H9 (cell line): ENCODE measurements around the gene PRPF40A. TPM values are rescaled to one million over a fixed set of nuclear protein-coding genes. Genes with fewer than 3 reads are reported as not detected.

Experiments used
- DNase-seq: peaks from one replicate; pipeline ENCODE4 v3.0.0-alpha.2; 2017
- H2AFZ ChIP-seq: one replicate; pipeline ENCODE4 v1.6.1; 2013; ENCODE audit warnings: mild to moderate bottlenecking, low read length, control low read depth, moderate library complexity
- H2AK5ac ChIP-seq: 2 replicates; pipeline ENCODE4 v1.6.1; 2013; ENCODE audit warnings: low read length, control low read depth, mixed read lengths; ENCODE audit not compliant: insufficient read length
- H2BK120ac ChIP-seq: one replicate; pipeline ENCODE4 v1.6.1; 2013; ENCODE audit warnings: low read depth, mild to moderate bottlenecking, low read length, control low read depth, inconsistent platforms; ENCODE audit not compliant: poor library complexity, severe bottlenecking
- H2BK12ac ChIP-seq: 2 replicates; pipeline ENCODE4 v1.6.1; 2013; ENCODE audit warnings: low read length, control low read depth, mixed read lengths, low read depth; ENCODE audit not compliant: insufficient read length
- H2BK15ac ChIP-seq: 2 replicates; pipeline ENCODE4 v1.6.1; 2013; ENCODE audit warnings: low read depth, low read length, control low read depth
- H2BK20ac ChIP-seq: one replicate; pipeline ENCODE4 v1.6.1; 2013; ENCODE audit warnings: low read depth, mild to moderate bottlenecking, low read length, control low read depth, inconsistent platforms; ENCODE audit not compliant: poor library complexity, severe bottlenecking
- H2BK5ac ChIP-seq: 2 replicates; pipeline ENCODE4 v1.6.1; 2013; ENCODE audit warnings: low read length, control low read depth, mixed read lengths; ENCODE audit not compliant: insufficient read length
- H3K14ac ChIP-seq: 2 replicates; pipeline ENCODE4 v1.6.1; 2013; ENCODE audit warnings: low read length, control low read depth; ENCODE audit not compliant: insufficient read depth
- H3K18ac ChIP-seq: 2 replicates; pipeline ENCODE4 v1.6.1; 2013; ENCODE audit warnings: low read depth, mild to moderate bottlenecking, mixed read lengths, low read length, control low read depth; ENCODE audit not compliant: insufficient read length
- H3K23ac ChIP-seq: 2 replicates; pipeline ENCODE4 v1.6.1; 2013; ENCODE audit warnings: low read length, control low read depth, mixed read lengths, low read depth; ENCODE audit not compliant: insufficient read length
- H3K23me2 ChIP-seq: 2 replicates; pipeline ENCODE4 v1.6.1; 2013; ENCODE audit warnings: low read depth, mild to moderate bottlenecking, mixed read lengths, low read length, control low read depth; ENCODE audit not compliant: insufficient read length, poor library complexity, severe bottlenecking
- H3K27ac ChIP-seq: 2 replicates; pipeline ENCODE4 v1.5.1; 2013; ENCODE audit warnings: low read length, control low read depth, mixed read lengths, low read depth; ENCODE audit not compliant: insufficient read length
- H3K27me3 ChIP-seq: 2 replicates; pipeline ENCODE4 v1.6.1; 2013; ENCODE audit warnings: low read length, control low read depth, inconsistent platforms; ENCODE audit not compliant: insufficient read depth
- H3K4ac ChIP-seq: 2 replicates; pipeline ENCODE4 v1.6.1; 2013; ENCODE audit warnings: low read depth, mild to moderate bottlenecking, control low read depth, inconsistent platforms, low read length, moderate library complexity
- H3K4me1 ChIP-seq: 2 replicates; pipeline ENCODE4 v1.6.1; 2013; ENCODE audit warnings: low read length, control low read depth, inconsistent platforms; ENCODE audit not compliant: insufficient read depth
- H3K4me2 ChIP-seq: 2 replicates; pipeline ENCODE4 v1.6.1; 2013; ENCODE audit warnings: low read length, control low read depth, mixed read lengths; ENCODE audit not compliant: insufficient read length, insufficient read depth
- H3K56ac ChIP-seq: 2 replicates; pipeline ENCODE4 v1.6.1; 2013; ENCODE audit warnings: low read depth, mild to moderate bottlenecking, mixed read lengths, low read length, control low read depth; ENCODE audit not compliant: insufficient read length
- H3K79me1 ChIP-seq: 2 replicates; pipeline ENCODE4 v1.6.1; 2013; ENCODE audit warnings: low read depth, mild to moderate bottlenecking, moderate library complexity, low read length, control low read depth, inconsistent platforms; ENCODE audit not compliant: insufficient read depth, poor library complexity, severe bottlenecking
- H3K79me2 ChIP-seq: 2 replicates; pipeline ENCODE4 v1.6.1; 2013; ENCODE audit warnings: low read length, control low read depth, inconsistent platforms; ENCODE audit not compliant: insufficient read depth
- H3K9ac ChIP-seq: 2 replicates; pipeline ENCODE4 v1.6.1; 2013; ENCODE audit warnings: low read length, control low read depth, mixed read lengths; ENCODE audit not compliant: insufficient read length; ENCODE audit errors: extremely low read depth
- H3K9me3 ChIP-seq: one replicate; pipeline ENCODE4 v1.6.1; 2013; ENCODE audit warnings: low read depth, low read length, inconsistent platforms; ENCODE audit not compliant: control insufficient read depth
- H3T11ph ChIP-seq: one replicate; pipeline ENCODE4 v1.6.1; 2013; ENCODE audit warnings: mild to moderate bottlenecking, low read length, control low read depth, inconsistent platforms
- H4K20me1 ChIP-seq: one replicate; pipeline ENCODE4 v1.6.1; 2013; ENCODE audit not compliant: control insufficient read depth, insufficient read length, insufficient read depth
- H4K5ac ChIP-seq: 2 replicates; pipeline ENCODE4 v1.6.1; 2013; ENCODE audit warnings: low read depth, mild to moderate bottlenecking, mixed read lengths, low read length, control low read depth; ENCODE audit not compliant: insufficient read length
- H4K8ac ChIP-seq: replicated peaks from 2 replicates; pipeline ENCODE4 v1.6.1; 2013; ENCODE audit warnings: low read length, control low read depth, mixed read lengths, low read depth; ENCODE audit not compliant: insufficient read length
- H4K91ac ChIP-seq: 2 replicates; pipeline ENCODE4 v1.6.1; 2013; ENCODE audit warnings: low read depth, mild to moderate bottlenecking, moderate library complexity, mixed read lengths, low read length, control low read depth; ENCODE audit not compliant: insufficient read length
- H3K27ac Mint-ChIP-seq, 3 experiments: 2 replicates in 2 of 3; 3 replicates in 1 of 3; pipeline ENCODE4 v1.8.0; 2020 to 2021; ENCODE audit warnings: mixed read lengths in 3 of 3, mild to moderate bottlenecking in 1 of 3, moderate library complexity in 1 of 3
- H3K27me3 Mint-ChIP-seq: 2 replicates; pipeline ENCODE4 v1.8.0; 2021; ENCODE audit warnings: low read depth, mild to moderate bottlenecking, moderate library complexity, mixed read lengths
- H3K36me3 Mint-ChIP-seq, 3 experiments: 2 replicates in 2 of 3; 3 replicates in 1 of 3; pipeline ENCODE4 v1.8.0; 2020 to 2021; ENCODE audit warnings: low read depth in 3 of 3, mixed read lengths in 3 of 3; ENCODE audit not compliant: insufficient read depth in 1 of 3
- H3K4me1 Mint-ChIP-seq, 2 experiments: 2 replicates each; pipeline ENCODE4 v1.8.0; 2020; ENCODE audit warnings: mixed read lengths in 2 of 2
- H3K4me3 Mint-ChIP-seq, 2 experiments: 2 replicates in 1 of 2; 3 replicates in 1 of 2; pipeline ENCODE4 v1.8.0; 2020 to 2021; ENCODE audit warnings: mild to moderate bottlenecking in 2 of 2, mixed read lengths in 2 of 2, moderate library complexity in 1 of 2
- H3K9me3 Mint-ChIP-seq, 2 experiments: 2 replicates in 1 of 2; 3 replicates in 1 of 2; pipeline ENCODE4 v1.8.0; 2020; ENCODE audit warnings: mild to moderate bottlenecking in 2 of 2, mixed read lengths in 2 of 2, moderate library complexity in 1 of 2
- CTCF ChIP-seq: fragments of 200-600 bp; sonication (generic); conservative IDR thresholded peaks from 3 replicates; pipeline ENCODE4 v1.8.0; 2021; ENCODE audit warnings: antibody characterized with exemption, mild to moderate bottlenecking
- WGBS: extraction: QIAGEN DNeasy Blood & Tissue Kit; methylation state at CpG from one replicate; pipeline ENCODE4 v1.1.7; 2013; ENCODE audit warnings: missing lambda C conversion rate, low lambda C conversion rate, mixed read lengths; ENCODE audit not compliant: insufficient read length; ENCODE audit errors: extremely low coverage; 5-methylcytosine and 5-hydroxymethylcytosine counted together
- total RNA-seq: library from RNA; stranded (reverse); gene quantifications from 2 replicates; pipeline ENCODE4 v1.2.1, GENCODE V29; 2021

PRPF40A gene
- total RNA-seq, 1 experiment from 2014 or later: 158 TPM

DNA sequence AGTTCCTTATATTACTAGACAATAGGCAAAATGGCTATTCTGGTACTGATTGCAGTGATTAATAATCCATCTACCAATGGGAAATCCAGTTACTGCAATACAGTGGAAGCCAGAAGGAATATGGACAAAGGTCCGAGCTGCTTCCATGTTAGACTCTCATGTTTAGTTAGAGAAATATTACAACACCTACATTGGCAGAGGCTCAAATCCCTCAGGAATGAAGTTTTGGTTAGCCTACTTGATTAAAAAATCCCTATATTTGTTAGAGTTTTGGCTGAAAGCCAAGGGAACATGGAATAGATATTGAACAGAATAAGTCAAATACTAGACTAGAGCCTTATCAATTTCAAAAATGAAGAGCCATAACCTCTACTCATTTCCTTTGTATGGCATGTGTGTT lies 49.7 kb upstream of the PRPF40A start:
- no peak for DNase-seq
- H3K23ac ChIP-seq: no peak overlapping the region
- no peaks in the 10 kb centered on the region for H3K4me1 Mint-ChIP-seq
- H3K9ac ChIP-seq: no peak overlapping the region
- H2AFZ ChIP-seq: no peak overlapping the region
- H3K4ac ChIP-seq: no peak overlapping the region
- no peaks in the 10 kb centered on the region for H3K79me2 ChIP-seq
- H3K27ac ChIP-seq: no peak overlapping the region
- no peak overlapping the region for H2BK15ac ChIP-seq
- TF ChIP-seq CTCF: no peak
- H3T11ph ChIP-seq: no peak overlapping the region
- no peaks in the 10 kb centered on the region for H3K23me2 ChIP-seq
- no peaks in the 10 kb centered on the region for H3K9me3 ChIP-seq
- H3K27me3 ChIP-seq: no peaks in the 10 kb centered on the region
- 0 out of 2 replicates have a peak, but pooled peaks cover 2% of the 10 kb centered on the region for H3K27me3 Mint-ChIP-seq
- no CpG with 5 or more reads among the region's 1 CpG for WGBS
- H3K79me1 ChIP-seq: no peaks in the 10 kb centered on the region
- H3K14ac ChIP-seq: no peak overlapping the region
- no peak overlapping the region for H4K5ac ChIP-seq
- H3K4me1 ChIP-seq: no peaks in the 10 kb centered on the region
- H3K18ac ChIP-seq: no peak overlapping the region
- H2BK5ac ChIP-seq: no peak overlapping the region
- no peak overlapping the region for H4K8ac ChIP-seq
- H2BK12ac ChIP-seq: no peak overlapping the region
- H3K27ac Mint-ChIP-seq: no peak overlapping the region
- no peak overlapping the region for H2BK20ac ChIP-seq
- no peak overlapping the region for H2BK120ac ChIP-seq
- no peak overlapping the region for H3K4me3 Mint-ChIP-seq
- H3K56ac ChIP-seq: no peak overlapping the region
- no peak overlapping the region for H2AK5ac ChIP-seq
- no peak overlapping the region for H3K4me2 ChIP-seq
- H4K20me1 ChIP-seq: no peaks in the 10 kb centered on the region
- no peak overlapping the region for H4K91ac ChIP-seq
- H3K9me3 Mint-ChIP-seq: no peaks in the 10 kb centered on the region
- H3K36me3 Mint-ChIP-seq: peaks cover 0 to 2% (median 0%) of the 10 kb centered on the region in 3 experiments; a peak in 1 of 7 replicates
